ENCODE measurements around the gene BMAL1. TPM values are rescaled to one million over a fixed set of nuclear protein-coding genes. Genes with fewer than 3 reads are reported as not detected.

Gene BMAL1
- total and polyA plus RNA-seq, 2 of the 8 experiments (the other 6 are each of a cell fraction or from before 2014, with no cell fraction given): 6.8 to 6.9 TPM

- Histone ChIP-seq H3K56ac (replicated peaks; ENCODE audit: insufficient read length, low read depth, low read length) (no peak overlapping the region), H3K9ac (replicated peaks in 1 of 4; ENCODE audit: extremely low read depth in 1 of 4, low read depth in 3 of 4, low read length in 3 of 4) (no peak overlapping the region), H3K23me2 (ENCODE audit: low read depth, low read length) (no peaks in the 10 kb centered on the region), H3K9me3 (ENCODE audit: insufficient read depth in 2 of 2, low read depth in 1 of 2, low read length in 1 of 2) (no peaks in the 10 kb centered on the region), H3K27ac (ENCODE audit: low read depth, low read length) (no peak overlapping the region), H4K8ac (ENCODE audit: extremely low read depth, insufficient read depth, low read length) (no peak overlapping the region), H3K79me1 (ENCODE audit: low read depth, low read length) (no peaks in the 10 kb centered on the region; the same call in 1 of the 2 replicates), H3K18ac (ENCODE audit: extremely low read depth, low read length) (no peak overlapping the region), H2BK120ac (replicated peaks; ENCODE audit: low read depth, low read length) (no peak overlapping the region), H2BK20ac (ENCODE audit: low read length) (no peak overlapping the region; the same call in 1 of the 2 replicates), H4K91ac (replicated peaks; ENCODE audit: insufficient read length, low read length) (no peak overlapping the region), H3K23ac (ENCODE audit: insufficient read length) (no peak overlapping the region), H2AK5ac (ENCODE audit: low read depth, low read length) (no peak overlapping the region), H3K4ac (replicated peaks; ENCODE audit: insufficient read length, low read depth, low read length) (no peak overlapping the region), H4K5ac (ENCODE audit: insufficient read length, low read depth, low read length) (no peak overlapping the region), H3K4me2 (ENCODE audit: insufficient read depth in 1 of 2, low read depth in 2 of 2, low read length in 2 of 2) (no peak overlapping the region), H3K27me3 (replicated peaks in 1 of 4; ENCODE audit: control insufficient read depth in 3 of 4, extremely low read depth in 1 of 4, insufficient read depth in 3 of 4, low read length in 3 of 4) (no peaks in the 10 kb centered on the region), H3K4me3 (ENCODE audit: extremely low read depth in 1 of 4, insufficient read depth in 2 of 4, low read depth in 3 of 4, low read length in 4 of 4) (no peak overlapping the region), H2AFZ (ENCODE audit: low read length) (no peak overlapping the region), H3K14ac (ENCODE audit: insufficient read length) (no peak overlapping the region), H3K79me2 (ENCODE audit: control insufficient read depth in 1 of 2, insufficient read depth in 2 of 2, low read length in 2 of 2) (no peaks in the 10 kb centered on the region), H4K20me1 (replicated peaks in 1 of 2; ENCODE audit: control insufficient read depth in 1 of 2, insufficient read depth in 2 of 2, low read length in 2 of 2) (peaks cover 0 to 1% of the 10 kb centered on the region in 2 experiments), H2BK12ac (ENCODE audit: low read depth, low read length) (0 out of 2 replicates have a peak overlapping the region, but pooled peaks have one; percentile 44), H3K4me1 (replicated peaks in 1 of 4; ENCODE audit: control insufficient read depth in 3 of 4, insufficient read depth in 4 of 4, low read length in 3 of 4) (peaks cover 0 to 11% (median 4%) of the 10 kb centered on the region in 4 experiments; a peak in 5 of 7 replicates), H2BK15ac (ENCODE audit: low read length) (no peak overlapping the region), H2BK5ac (ENCODE audit: low read depth, low read length) (no peak overlapping the region), H3K36me3 (ENCODE audit: control insufficient read depth in 2 of 4, insufficient read depth in 4 of 4, low read length in 3 of 4) (no peaks in the 10 kb centered on the region)
- FAIRE-seq: no peak
- 84% methylated on average over 16 of the region's 16 CpGs; no CpG with 5 or more reads in 1 of the 2 experiments for WGBS, 2 experiments (ENCODE audit: extremely low coverage in 1 of 2, insufficient coverage in 1 of 2, insufficient read length in 1 of 2, insufficient replicate concordance in 2 of 2, low coverage in 1 of 2, low lambda C conversion rate in 2 of 2, missing lambda C conversion rate in 1 of 2)
- ChIA-PET CTCF (ENCODE audit: partially characterized antibody) (interaction anchor here (0.8 to 4.0 kb wide), 9 partner anchors 9 to 99 kb away, joined by 3 to 31 read pairs (median 4); no protein-coding TSS in a partner anchor), POLR2A (ENCODE audit: partially characterized antibody) (interaction anchor here (0.7 kb wide), 1 partner anchor 15 kb away, joined by 3 read pairs; no protein-coding TSS in a partner anchor)
- no peak for DNase-seq (ENCODE audit: low read depth in 1 of 2, low spot score in 2 of 2)
- no peak for TF ChIP-seq RBBP5 (IDR thresholded peaks at IDR 0.05; ENCODE audit: borderline replicate concordance, low read depth, low read length)
- no peak for TF ChIP-seq POU5F1 (IDR thresholded peaks at IDR 0.05; ENCODE audit: low read depth, low read length)
- no peak for TF ChIP-seq YY1 (IDR thresholded peaks at IDR 0.05; ENCODE audit: low read depth, low read length)
- TF ChIP-seq RNF2 (IDR thresholded peaks at IDR 0.05; ENCODE audit: borderline replicate concordance, low read depth, low read length, missing control alignments, poor library complexity, severe bottlenecking): no peak
- no peak for TF ChIP-seq NRF1 (IDR thresholded peaks at IDR 0.05; ENCODE audit: low read depth, low read length)
- TF ChIP-seq, protein P1, sequence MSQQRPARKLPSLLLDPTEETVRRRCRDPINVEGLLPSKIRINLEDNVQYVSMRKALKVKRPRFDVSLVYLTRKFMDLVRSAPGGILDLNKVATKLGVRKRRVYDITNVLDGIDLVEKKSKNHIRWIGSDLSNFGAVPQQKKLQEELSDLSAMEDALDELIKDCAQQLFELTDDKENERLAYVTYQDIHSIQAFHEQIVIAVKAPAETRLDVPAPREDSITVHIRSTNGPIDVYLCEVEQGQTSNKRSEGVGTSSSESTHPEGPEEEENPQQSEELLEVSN (IDR thresholded peaks at IDR 0.05): no peak
- TF ChIP-seq EGR1 (IDR thresholded peaks at IDR 0.05; ENCODE audit: borderline replicate concordance, low read depth, low read length): no peak
- TF ChIP-seq HDAC6 (IDR thresholded peaks at IDR 0.05; ENCODE audit: low read depth, low read length): no peak
- TF ChIP-seq JUND (IDR thresholded peaks at IDR 0.05; ENCODE audit: low read length): no peak
- no peak for TF ChIP-seq EZH2 (IDR thresholded peaks at IDR 0.05; ENCODE audit: low read depth, low read length, severe bottlenecking)
- TF ChIP-seq, protein P2, sequence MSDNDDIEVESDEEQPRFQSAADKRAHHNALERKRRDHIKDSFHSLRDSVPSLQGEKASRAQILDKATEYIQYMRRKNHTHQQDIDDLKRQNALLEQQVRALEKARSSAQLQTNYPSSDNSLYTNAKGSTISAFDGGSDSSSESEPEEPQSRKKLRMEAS (IDR thresholded peaks at IDR 0.05): no peak
Measured at GRCh38 chr11:13313005-13313819, 35.6 kb downstream of the BMAL1 start.

Data from H1 (cell line).